HuH-7.5 (cell line): ENCODE data around the gene CNTNAP2.
"Not testable (repeated sequence)": the region's sequence is repeated elsewhere in the genome, so short reads cannot be mapped to it uniquely, and the experiment has no call there.

Experiments
- DNase-seq: peaks from one replicate; pipeline ENCODE4 v3.0.0; 2011; ENCODE audit warnings: low spot score

The CNTNAP2 gene

DNA sequence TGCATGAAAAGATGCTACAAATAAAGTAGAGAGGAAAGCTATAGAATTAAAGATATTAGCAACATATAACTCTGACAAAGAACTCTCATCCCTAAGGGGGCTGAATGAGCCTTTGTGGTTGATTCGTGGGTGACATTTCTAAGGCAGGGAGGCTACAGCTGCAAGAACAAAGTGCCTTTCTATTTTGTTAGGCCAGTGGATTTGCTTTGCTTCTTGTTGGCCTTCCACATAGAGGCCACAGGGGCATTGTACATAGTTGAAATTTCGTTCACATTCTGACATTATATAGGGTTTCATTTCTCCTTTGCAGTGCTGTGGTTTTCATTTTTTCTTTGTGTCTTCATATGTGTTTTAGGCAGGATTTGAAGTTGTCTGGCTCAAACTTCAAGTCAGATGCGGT lies 1654.7 kb downstream of the CNTNAP2 start:
- no peak for DNase-seq

DNA sequence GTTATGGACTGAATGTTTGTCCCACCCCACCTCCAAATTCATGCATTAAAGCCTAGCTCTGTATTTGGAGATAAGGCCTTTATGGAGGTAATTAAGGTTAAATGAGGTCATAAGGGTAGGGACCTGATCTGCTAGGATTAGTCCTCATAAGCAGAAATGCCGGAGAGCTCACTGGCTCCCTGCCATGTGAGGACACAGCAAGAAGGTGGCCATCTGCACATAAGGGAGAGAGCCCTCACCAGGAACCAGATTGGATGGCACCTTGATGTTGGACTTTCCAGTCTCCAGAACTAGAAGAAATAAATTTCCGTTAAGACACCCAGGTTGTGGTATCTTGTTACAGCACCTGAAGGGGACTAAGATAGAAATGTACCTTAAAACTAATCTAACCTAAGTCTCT lies 1657.9 kb downstream of the CNTNAP2 start:
- no peak for DNase-seq

DNA sequence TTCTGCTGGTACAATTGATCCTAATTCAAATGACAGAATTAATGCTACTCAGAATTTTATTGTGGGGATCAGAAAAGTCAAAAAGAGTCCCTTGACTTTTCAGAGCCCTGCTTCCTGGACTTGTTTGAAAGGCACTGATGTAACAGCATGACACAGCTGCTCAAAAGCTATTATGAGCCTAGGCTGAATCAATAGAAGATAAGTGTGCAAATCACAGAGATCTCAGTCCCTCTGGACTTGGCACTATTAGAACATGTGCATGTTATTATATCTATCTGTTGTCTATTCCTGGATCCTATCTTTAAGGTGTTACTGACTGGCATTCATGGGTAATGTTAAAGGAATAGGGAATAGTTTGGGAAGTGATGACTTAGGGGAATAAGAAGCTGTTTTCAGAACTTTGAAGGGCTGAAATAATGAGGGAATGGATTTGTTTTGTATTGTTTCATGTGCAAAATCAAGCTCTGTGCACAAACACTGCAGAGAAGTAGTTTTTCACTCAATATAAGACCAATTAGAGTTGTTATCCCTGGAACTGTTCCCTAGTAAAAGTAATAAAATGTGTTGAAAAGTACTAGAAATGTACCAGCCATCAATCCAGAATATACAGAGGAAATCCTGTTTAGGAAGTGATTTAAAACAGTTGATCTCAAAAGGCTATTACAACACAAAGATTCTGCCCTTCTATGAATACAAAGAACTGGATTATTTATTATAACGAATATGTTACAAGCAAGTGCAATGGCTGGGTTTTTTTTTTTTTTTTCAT lies 1659.1 kb downstream of the CNTNAP2 start:
- DNase-seq: no peak

DNA sequence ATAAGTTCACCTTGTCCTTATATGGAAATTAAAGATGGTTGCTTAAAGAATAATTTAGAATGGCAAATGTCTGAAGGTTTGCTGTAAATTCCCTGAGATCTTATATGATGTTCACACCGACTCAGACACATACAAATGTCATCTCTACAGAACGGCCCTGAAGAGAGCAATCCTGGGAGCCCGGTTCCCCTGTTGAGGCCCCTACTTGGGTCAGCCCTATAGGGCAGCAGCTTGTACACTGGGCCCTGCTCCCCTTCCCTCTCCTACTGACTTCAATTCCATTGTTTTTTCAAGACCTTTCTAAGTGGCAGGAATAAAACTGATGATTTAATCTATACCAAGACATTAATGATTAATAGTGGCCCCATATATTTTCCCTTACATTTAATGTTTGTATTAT lies 1660.7 kb downstream of the CNTNAP2 start:
- no peak for DNase-seq

DNA sequence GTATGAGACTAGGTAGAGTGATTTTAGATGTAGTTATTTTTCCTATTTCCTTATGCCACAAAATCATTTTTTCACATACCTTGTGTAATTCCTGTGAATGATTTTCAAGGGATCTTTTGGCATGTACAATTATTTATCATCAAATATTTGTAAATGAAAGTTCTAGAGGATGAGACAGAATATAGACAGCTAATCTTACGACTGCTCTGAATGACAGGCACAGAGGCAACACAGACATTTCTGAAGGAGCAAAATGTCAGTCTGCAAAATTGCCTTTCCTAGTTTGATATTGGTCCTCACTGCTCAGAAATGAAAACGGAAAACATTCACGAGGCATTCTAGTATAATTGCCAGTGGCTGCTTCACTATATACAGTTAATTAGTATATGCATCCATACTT lies 1663.3 kb downstream of the CNTNAP2 start:
- DNase-seq: no peak

DNA sequence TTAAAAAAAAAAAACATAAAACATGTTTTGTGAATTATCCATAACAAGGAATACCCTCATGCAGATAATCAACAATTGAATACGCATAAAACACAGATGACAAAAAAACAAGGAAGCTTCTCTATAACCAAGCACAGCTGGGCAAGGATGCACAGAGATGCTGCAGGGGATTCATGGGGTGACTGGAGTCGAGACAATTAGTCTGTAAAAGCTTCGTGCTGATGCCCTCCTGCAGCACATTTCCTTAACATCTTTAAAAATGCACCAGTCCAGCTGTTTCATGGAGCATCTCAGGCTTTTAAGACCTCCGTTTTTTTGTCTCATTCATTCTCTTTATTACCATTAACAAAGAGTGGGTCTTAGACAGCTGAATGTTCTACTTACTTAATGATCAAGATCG lies 1680.0 kb downstream of the CNTNAP2 start:
- DNase-seq: no peak

DNA sequence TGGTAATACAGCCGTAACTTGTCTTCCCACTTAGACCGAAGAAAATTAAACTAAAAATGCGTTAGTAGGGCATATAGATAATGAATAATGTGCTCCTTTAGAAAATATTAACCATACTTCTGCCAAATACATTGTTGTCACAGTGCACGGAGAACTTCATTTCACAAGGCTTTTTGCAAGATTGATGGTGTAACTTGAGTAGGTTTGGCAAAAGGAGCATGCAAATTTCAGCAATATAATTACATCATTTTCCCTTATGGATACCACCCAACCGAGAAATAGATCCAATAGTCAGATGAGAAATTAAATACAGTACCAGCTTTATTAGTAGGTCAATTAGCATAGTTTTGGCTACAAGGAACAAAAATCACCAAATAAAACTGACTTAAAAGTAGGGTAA lies 1681.4 kb downstream of the CNTNAP2 start:
- no peak for DNase-seq

DNA sequence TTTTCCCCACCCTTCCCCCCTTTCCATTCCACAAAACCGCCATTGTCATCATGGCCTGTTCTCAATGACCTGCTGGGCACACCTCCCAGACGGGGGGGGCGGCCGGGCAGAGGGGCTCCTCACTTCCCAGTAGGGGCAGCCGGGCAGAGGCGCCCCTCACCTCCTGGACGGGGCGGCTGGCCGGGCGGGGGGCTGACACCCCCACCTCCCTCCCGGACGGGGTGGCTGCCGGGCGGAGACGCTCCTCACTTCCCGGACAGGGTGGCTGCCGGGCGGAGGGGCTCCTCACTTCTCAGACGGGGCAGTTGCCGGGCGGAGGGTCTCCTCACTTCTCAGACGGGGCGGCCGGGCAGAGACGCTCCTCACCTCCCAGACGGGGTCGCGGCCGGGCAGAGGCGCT lies 1685.2 kb downstream of the CNTNAP2 start:
- DNase-seq: not testable (repeated sequence)

DNA sequence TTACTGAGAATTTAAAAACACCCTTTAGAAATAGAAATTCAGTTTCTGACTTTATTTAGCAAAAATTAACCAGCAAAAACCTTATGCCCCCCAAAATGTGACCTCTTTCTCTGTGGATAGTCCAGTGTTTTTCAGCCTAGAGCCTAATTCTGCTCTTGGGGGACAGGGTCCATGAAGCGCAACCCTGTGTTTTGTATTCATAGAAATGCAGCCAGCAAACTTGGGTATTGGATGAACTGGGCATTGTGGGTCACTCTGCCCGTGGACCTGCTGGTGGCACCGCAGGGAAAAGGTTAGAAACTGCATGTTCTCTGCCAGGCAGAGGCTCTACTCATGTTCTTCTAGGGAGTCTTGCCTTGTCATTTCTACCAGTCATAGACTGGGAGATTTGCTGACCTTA lies 1686.5 kb downstream of the CNTNAP2 start:
- DNase-seq: no peak

DNA sequence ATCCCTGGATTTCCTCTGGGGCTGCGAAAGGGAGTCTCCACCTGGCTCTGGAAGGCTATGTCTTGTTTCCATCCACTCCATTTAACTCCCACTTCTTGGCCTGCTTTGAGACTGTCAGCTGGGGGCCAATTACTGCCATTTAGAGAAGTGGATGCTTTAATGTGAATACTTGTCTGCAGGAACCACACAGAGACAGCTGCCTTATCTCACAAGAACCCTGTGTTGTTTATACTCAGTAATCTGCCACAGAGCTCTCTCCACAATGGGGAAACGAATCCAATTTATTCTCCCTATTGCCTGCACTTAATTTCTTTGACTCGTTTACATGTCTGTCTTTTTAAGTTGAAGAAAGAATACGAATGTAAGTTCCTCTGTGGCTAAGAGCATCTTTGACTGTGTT lies 1687.0 kb downstream of the CNTNAP2 start:
- no peak for DNase-seq

DNA sequence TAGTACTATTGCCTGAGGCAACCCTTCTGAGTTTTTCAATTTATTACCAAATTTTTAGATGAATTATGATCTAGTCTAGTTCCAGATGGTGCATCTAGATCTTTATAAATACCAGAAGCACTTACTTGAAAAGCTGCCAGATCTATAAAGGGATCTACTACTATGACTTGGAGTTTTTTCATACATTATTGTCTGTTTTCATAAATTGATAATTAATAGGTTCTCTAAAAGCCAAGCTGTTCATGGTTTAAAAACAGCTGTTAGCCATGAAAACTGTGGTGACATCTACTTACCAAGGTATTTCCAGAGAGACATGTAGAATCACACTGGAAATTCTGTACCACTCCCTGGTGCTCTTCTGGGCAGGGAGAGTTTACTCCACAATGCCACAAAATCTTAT lies 1687.4 kb downstream of the CNTNAP2 start:
- DNase-seq: no peak

DNA sequence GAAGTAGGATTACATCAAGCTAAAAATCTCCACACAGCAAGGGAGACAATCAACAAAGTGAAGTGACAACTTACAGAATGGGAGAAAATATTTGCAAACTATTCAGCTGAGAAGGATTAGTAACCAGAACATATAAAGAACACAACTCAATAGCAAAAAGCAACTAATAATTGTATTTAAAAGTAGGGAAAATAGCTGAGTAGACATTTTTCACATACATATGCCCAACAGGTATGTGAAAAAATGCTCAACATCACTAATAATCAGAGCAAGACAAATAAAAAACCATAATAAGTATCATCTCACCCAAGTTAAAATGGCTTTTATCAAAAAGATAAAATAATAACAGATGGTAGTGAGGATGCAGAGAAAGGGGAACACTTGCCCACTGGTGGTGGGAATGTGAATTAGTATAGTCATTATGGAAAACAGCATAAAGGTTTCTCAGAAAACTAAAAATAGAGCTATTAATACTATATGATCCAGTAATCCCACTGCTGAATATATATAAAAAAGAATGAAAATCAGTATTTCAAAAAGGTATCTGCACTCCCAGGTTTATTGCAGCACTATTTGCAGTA lies 1689.5 kb downstream of the CNTNAP2 start:
- no peak for DNase-seq

DNA sequence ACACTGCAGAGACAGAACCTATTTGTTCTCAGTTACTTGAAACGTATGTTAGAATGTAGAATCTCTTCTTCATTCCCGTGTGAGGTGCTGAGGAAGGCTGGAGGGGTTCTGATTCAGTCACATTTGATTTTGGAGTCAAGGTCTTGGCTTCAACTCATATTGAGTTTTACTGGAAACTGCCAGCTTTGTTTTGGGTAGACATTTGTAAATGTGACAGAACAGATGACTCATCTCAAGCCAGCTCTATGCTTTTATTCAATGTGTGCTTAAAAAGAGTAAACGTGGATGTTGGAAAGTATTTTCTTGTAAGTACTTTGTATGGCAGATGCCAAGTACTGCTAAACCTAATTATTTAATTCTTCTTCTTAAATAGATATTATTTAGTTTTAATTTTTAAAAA lies 1693.2 kb downstream of the CNTNAP2 start:
- no peak for DNase-seq

DNA sequence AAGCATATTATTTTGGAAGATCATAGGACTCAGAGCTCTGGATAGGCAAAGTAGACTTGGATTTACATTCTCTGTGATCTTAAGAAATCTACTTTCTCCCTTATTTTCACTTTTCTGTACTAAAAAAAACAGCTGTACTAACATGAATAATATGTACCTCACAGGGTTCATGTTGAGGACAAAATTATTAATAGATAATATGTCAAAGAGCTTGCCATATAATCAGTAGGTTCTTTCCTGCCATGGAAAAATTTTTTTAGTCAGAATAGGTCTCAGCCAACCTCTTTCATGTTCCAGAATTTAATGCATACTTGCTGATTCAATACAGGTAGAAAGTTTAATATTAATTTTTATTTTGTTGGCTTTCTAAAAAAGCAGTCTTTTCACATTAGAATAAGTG lies 1693.7 kb downstream of the CNTNAP2 start:
- no peak for DNase-seq

DNA sequence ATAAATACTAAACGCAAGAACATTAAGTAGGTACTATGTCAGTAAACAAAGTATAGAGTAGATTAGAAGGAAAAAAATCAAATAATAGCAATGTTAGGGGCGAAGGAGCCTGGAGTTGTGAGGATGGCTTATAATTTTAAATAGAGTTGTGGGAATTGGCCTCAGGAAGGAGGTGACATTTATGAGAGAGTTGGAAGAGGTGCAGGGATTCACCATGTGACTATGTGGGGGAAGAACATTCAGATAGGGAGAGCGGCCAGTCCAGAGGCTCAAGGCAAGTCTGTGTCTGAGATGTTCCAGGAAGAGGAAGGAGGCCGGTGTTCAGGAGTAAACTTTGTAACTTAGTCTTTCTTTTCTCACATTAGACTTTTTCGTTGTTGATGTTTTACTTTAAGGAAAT lies 1695.3 kb downstream of the CNTNAP2 start:
- DNase-seq: no peak

DNA sequence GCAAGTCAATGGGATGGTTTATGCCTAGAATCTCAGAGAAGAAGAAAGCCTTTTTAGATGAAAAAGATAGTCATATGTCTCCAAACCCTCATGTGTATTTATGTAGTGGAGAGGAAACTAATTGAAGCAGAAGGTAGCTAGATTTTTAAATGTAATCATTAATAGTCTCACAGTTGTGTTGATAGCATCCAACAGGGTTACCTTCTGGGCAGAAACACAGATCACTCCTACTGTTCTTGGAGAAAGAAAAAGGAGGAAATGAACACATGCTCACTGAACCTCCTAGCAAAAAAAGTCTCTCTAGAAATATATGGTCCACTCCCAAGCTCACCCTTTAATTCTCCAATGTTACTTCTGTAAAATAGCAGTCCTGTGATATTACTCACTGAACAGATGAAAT lies 1696.7 kb downstream of the CNTNAP2 start:
- DNase-seq: no peak

DNA sequence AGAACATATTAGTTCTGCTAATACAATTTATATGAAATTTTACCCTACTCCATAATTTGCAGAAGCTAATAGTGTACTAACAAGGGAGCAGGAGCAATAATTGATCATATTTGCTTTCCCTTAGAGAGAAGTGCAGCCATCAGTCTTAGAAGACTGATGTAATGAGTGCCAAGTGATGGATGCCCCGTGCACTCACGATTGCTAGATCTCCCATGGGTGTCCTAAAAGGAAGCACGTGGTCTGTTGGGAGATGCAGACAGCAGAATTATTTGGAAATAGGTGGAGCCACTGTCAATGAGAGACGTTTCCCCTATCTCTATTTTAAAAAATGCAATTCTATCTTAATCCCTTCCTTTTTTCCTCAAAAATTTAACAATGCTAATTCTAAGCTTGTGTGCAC lies 1701.7 kb downstream of the CNTNAP2 start:
- no peak for DNase-seq

DNA sequence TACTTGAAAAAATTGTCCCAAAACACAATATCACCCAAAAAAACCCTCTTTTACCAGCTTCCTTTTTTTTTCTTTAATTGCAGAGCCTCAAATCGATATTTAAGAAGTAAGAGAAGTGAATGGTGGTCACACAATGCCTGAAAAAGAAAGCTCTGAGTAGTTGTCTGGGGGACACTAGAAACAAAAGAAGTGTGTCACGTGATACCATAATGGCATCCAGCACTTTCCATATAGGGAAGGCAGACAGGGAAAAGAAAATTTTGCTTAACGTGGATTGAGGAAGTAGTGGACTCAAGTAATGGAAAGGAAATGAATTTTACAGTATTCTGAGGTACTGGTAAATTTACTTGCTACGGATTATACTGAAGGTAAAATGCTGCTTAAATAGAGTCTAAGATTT lies 1708.1 kb downstream of the CNTNAP2 start:
- DNase-seq: no peak

DNA sequence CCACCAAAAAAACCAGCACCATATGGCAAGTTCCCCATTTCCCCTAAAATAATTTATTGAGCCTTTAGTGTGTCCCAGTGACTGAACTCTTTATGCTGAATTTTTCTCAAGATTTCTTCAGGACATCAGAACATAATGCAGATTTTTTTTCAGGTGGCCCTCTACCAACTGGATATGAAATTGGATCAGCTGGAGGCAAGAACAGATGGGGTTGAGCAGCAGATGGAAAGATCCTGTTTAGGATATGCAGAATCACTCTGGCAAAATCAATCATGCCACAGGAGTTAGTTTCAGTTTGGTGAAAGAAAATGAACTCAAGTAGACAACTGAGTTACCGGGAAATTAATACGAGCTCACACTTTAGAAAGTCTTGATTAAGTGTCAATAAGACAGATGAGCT lies 1712.4 kb downstream of the CNTNAP2 start:
- no peak for DNase-seq

DNA sequence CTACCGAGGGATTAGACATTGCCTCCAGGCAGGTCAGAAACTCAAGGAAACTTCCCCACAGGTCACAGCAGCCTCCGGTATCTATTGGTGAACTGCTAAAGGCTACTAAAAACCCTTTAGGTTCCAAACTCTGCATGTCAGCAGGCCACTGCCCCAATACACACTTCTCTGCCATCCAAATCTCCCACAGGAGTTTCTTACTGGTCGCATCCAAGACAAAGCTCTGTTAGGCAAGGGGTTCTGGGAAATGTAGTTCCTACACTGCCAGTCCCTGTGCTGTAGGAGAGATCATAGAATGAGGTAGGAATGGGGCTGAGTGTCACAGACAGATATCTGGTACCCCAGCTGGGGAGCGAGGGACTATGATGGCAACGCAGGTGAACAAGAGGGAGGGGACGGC lies 1717.0 kb downstream of the CNTNAP2 start:
- no peak for DNase-seq

DNA sequence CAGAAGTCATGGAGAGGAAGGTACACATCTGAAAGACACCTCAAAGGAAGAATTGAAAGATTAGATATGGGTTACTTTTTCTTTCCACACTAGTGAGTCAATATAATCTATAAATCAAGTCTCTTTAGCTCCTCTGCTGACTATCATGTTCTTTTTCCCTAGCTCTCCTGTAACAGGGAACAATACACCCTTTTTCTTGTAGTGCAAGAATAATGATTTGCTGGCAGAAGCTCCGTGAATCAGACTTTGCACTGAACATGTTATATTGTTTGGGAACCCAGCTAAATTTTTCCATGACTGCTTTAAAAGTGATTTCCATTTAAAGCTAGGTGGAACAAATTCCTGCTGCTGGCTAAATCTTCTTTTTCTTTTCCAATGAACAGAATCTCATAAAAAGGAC lies 1717.4 kb downstream of the CNTNAP2 start:
- DNase-seq: no peak

DNA sequence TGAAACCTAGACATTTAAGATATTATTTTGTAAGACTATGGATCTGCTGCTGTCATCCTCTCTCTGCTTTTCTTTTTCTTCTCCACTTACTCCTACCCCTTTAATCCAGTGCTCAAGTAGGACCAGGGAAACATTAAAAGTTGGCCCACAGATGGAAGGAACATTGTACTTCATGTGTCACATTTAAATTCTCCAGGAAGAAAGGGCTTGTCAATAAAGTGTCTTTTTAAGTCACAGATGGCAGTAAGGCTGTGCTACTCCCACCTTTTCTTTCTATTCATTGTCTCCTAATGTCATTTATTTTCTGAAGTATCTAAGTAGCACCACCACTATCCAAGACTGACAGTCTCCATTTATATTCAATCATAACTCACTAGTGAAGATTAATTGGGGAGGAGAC lies 1736.2 kb downstream of the CNTNAP2 start:
- no peak for DNase-seq

DNA sequence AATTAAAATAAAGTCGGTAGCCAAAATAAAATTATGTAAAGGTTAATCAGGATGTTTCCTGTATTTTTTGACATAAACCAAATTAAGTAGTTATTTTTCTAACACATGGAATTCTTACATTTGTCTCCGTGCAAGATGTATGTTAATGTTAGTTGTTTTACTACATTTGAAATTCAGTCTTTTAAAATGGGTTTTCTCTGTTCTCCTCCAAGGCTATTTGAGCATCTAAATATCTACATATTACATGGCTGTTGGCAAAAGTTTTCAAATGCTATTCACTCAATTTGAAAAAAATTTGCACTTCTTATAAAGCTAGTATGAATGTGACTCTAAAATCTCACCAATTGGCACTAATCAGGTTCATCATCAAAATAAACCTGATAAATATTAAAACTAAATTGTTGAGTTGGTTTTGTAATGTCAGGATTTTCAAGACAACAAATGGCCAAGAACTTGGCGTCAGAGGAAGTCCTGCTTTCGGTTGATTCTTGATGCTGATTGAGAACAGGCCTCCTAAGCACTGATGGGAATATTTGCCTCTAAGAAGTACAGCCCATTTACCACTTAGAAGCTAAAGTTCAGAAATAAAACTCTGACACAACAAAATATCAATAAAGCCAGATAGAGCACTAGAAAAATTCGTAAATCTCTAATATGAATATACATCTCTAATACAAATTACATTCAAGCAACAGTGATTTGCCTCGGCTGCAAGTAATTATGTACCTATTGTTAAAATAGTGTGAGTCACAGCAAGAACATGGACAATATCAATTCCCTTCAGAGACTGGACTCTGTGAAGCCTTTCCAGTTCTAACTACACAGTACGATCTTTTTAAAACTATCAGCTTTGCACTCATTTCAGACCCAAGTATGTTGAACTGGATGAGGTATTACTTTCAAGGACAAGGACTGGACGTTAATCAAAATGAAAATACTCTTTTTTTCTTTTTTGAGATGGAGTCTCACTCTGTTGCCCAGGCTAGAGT lies 1740.8 kb downstream of the CNTNAP2 start:
- DNase-seq: no peak
